H1 (cell line): Measurements from ENCODE around the gene PRMT2. TPM values are rescaled to one million over a fixed set of nuclear protein-coding genes. Genes with fewer than 3 reads are reported as not detected.
A peak's percentile ranks its signal among the peaks of the same experiment; 100 is the strongest.

Source experiments
- CTCF ChIA-PET: fragments of 300-600 bp; sonication (Branson Sonifier 250); formaldehyde crosslinking; loops from one replicate; lab custom pipeline; 2021; ENCODE audit not compliant: partially characterized antibody; lab: Charles Lee
- POLR2A ChIA-PET: fragments of 300-600 bp; sonication (Branson Sonifier 250); formaldehyde crosslinking; loops from one replicate; lab custom pipeline; 2021; ENCODE audit warnings: inconsistent platforms; ENCODE audit not compliant: partially characterized antibody; lab: Charles Lee
- DNase-seq, 2 experiments: peaks; one replicate each; pipeline versions ENCODE4 v3.0.0 to v3.0.0-alpha.2; 2010 to 2022; ENCODE audit warnings: low spot score in 2 of 2, low read depth in 1 of 2, mixed read lengths in 1 of 2
- FAIRE-seq: peaks from 2 replicates; lab custom pipeline; 2011; peaks lifted over from hg19 to GRCh38; lab: Jason Lieb, UNC
- H2AFZ ChIP-seq: 2 replicates; pipeline ENCODE4 v1.8.1; 2012; ENCODE audit warnings: low read length, inconsistent platforms
- H2AK5ac ChIP-seq: 2 replicates; pipeline ENCODE4 v1.6.1; 2013; ENCODE audit warnings: low read depth, low read length
- H2BK120ac ChIP-seq: replicated peaks from 2 replicates; pipeline ENCODE3; 2013; ENCODE audit warnings: low read depth, low read length, inconsistent platforms
- H2BK12ac ChIP-seq: 2 replicates; pipeline ENCODE4 v1.6.1; 2013; ENCODE audit warnings: low read depth, low read length
- H2BK15ac ChIP-seq: 2 replicates; pipeline ENCODE4 v1.6.1; 2013; ENCODE audit warnings: low read length
- H2BK20ac ChIP-seq: 2 replicates; pipeline ENCODE4 v1.6.1; 2013; ENCODE audit warnings: low read length
- H2BK5ac ChIP-seq: 2 replicates; pipeline ENCODE4 v1.6.1; 2013; ENCODE audit warnings: low read depth, low read length
- H3K14ac ChIP-seq: 2 replicates; pipeline ENCODE4 v1.6.1; 2013; ENCODE audit warnings: inconsistent platforms; ENCODE audit not compliant: insufficient read length
- H3K18ac ChIP-seq: 2 replicates; pipeline ENCODE4 v1.6.1; 2013; ENCODE audit warnings: low read length; ENCODE audit errors: extremely low read depth
- H3K23ac ChIP-seq: 2 replicates; pipeline ENCODE4 v1.6.1; 2013; ENCODE audit warnings: inconsistent platforms; ENCODE audit not compliant: insufficient read length
- H3K23me2 ChIP-seq: 2 replicates; pipeline ENCODE4 v1.6.1; 2013; ENCODE audit warnings: low read depth, low read length
- H3K27ac ChIP-seq: 2 replicates; pipeline ENCODE4 v1.6.1; 2011; ENCODE audit warnings: low read depth, low read length, inconsistent platforms
- H3K27me3 ChIP-seq, 4 experiments: replicated peaks in 1 of 4; 1 replicate in 1 of 4; 2 replicates in 3 of 4; pipeline versions ENCODE4 v1.6.1 to v1.8.1; 2011 to 2013; ENCODE audit warnings: low read length in 3 of 4, mild to moderate bottlenecking in 3 of 4, inconsistent platforms in 2 of 4, mixed read lengths in 2 of 4, moderate library complexity in 1 of 4; ENCODE audit not compliant: control insufficient read depth in 3 of 4, insufficient read depth in 3 of 4; ENCODE audit errors: extremely low read depth in 1 of 4
- H3K36me3 ChIP-seq, 4 experiments: 2 replicates each; pipeline versions ENCODE4 v1.6.1 to v1.8.1; 2011 to 2013; ENCODE audit warnings: mild to moderate bottlenecking in 4 of 4, low read length in 3 of 4, moderate library complexity in 2 of 4, control low read depth in 1 of 4, inconsistent platforms in 1 of 4; ENCODE audit not compliant: insufficient read depth in 4 of 4, control insufficient read depth in 2 of 4
- H3K4ac ChIP-seq: replicated peaks from 2 replicates; pipeline ENCODE3; 2013; ENCODE audit warnings: low read length, low read depth, mixed read lengths, inconsistent platforms; ENCODE audit not compliant: insufficient read length
- H3K4me1 ChIP-seq, 4 experiments: replicated peaks in 1 of 4; 1 replicate in 1 of 4; 2 replicates in 3 of 4; pipeline versions ENCODE4 v1.6.1 to v1.8.1; 2011 to 2013; ENCODE audit warnings: low read length in 3 of 4, inconsistent platforms in 2 of 4, mixed read lengths in 1 of 4; ENCODE audit not compliant: insufficient read depth in 4 of 4, control insufficient read depth in 3 of 4
- H3K4me2 ChIP-seq, 2 experiments: 2 replicates each; pipeline versions ENCODE4 v1.6.1 to v1.8.1; 2011 to 2013; ENCODE audit warnings: low read depth in 2 of 2, low read length in 2 of 2, control low read depth in 1 of 2, inconsistent platforms in 1 of 2, mild to moderate bottlenecking in 1 of 2; ENCODE audit not compliant: insufficient read depth in 1 of 2
- H3K4me3 ChIP-seq, 4 experiments: fragments of 200-600, 300-600 bp in 1 of 4; sonication (generic), shearing (Covaris generic), sonication (Bioruptor Twin) in 1 of 4; 2 replicates each; pipeline versions ENCODE4 v1.5.1 to v1.8.1; 2011 to 2016; ENCODE audit warnings: low read length in 4 of 4, low read depth in 3 of 4, control low read depth in 2 of 4, inconsistent platforms in 2 of 4, mild to moderate bottlenecking in 2 of 4, mixed read lengths in 1 of 4, moderate library complexity in 1 of 4; ENCODE audit not compliant: insufficient read depth in 2 of 4; ENCODE audit errors: extremely low read depth in 1 of 4
- H3K56ac ChIP-seq: replicated peaks from 2 replicates; pipeline ENCODE3; 2013; ENCODE audit warnings: low read depth, mild to moderate bottlenecking, mixed read lengths, low read length, inconsistent platforms; ENCODE audit not compliant: insufficient read length
- H3K79me1 ChIP-seq: 2 replicates; pipeline ENCODE4 v1.6.1; 2013; ENCODE audit warnings: low read depth, low read length, control low read depth
- H3K79me2 ChIP-seq, 2 experiments: 2 replicates each; pipeline versions ENCODE4 v1.6.1 to v1.8.1; 2012 to 2013; ENCODE audit warnings: low read length in 2 of 2, mild to moderate bottlenecking in 2 of 2, inconsistent platforms in 1 of 2; ENCODE audit not compliant: insufficient read depth in 2 of 2, control insufficient read depth in 1 of 2
- H3K9ac ChIP-seq, 4 experiments: replicated peaks in 1 of 4; 1 replicate in 1 of 4; 2 replicates in 3 of 4; pipeline versions ENCODE4 v1.6.1 to v1.8.1; 2011 to 2013; ENCODE audit warnings: low read depth in 3 of 4, low read length in 3 of 4, control low read depth in 2 of 4, mild to moderate bottlenecking in 2 of 4, moderate library complexity in 2 of 4, inconsistent platforms in 1 of 4; ENCODE audit errors: extremely low read depth in 1 of 4
- H3K9me3 ChIP-seq, 2 experiments: 2 replicates each; pipeline versions ENCODE4 v1.6.1 to v1.8.1; 2012 to 2013; ENCODE audit warnings: mild to moderate bottlenecking in 2 of 2, moderate library complexity in 2 of 2, control low read depth in 1 of 2, inconsistent platforms in 1 of 2, low read depth in 1 of 2, low read length in 1 of 2, mixed read lengths in 1 of 2; ENCODE audit not compliant: insufficient read depth in 2 of 2
- H4K20me1 ChIP-seq, 2 experiments: replicated peaks in 1 of 2; 2 replicates each; pipeline versions ENCODE3 to v1.8.1; 2011 to 2013; ENCODE audit warnings: inconsistent platforms in 2 of 2, low read length in 2 of 2, mild to moderate bottlenecking in 1 of 2; ENCODE audit not compliant: insufficient read depth in 2 of 2, control insufficient read depth in 1 of 2
- H4K5ac ChIP-seq: 2 replicates; pipeline ENCODE4 v1.6.1; 2013; ENCODE audit warnings: low read length, low read depth, mixed read lengths, inconsistent platforms; ENCODE audit not compliant: insufficient read length
- H4K8ac ChIP-seq: 2 replicates; pipeline ENCODE4 v1.8.0; 2013; ENCODE audit warnings: mild to moderate bottlenecking, moderate library complexity, low read length, inconsistent platforms; ENCODE audit not compliant: insufficient read depth; ENCODE audit errors: extremely low read depth
- H4K91ac ChIP-seq: replicated peaks from 2 replicates; pipeline ENCODE3; 2013; ENCODE audit warnings: low read length, mixed read lengths, inconsistent platforms; ENCODE audit not compliant: insufficient read length
- RBBP5 ChIP-seq: IDR thresholded peaks from 2 replicates; pipeline ENCODE4 v1.7.1; 2012; ENCODE audit warnings: low read depth, mild to moderate bottlenecking, inconsistent platforms, low read length, moderate library complexity, borderline replicate concordance
- WGBS, 2 experiments: shearing (Covaris generic) in 1 of 2; methylation state at CpG; one replicate each; pipeline versions ENCODE4 v1.1.6 to v1.1.7; 2013 to 2015; ENCODE audit warnings: low lambda C conversion rate in 2 of 2, mixed read lengths in 2 of 2, inconsistent platforms in 1 of 2, low coverage in 1 of 2, missing lambda C conversion rate in 1 of 2; ENCODE audit not compliant: insufficient replicate concordance in 2 of 2, insufficient coverage in 1 of 2, insufficient read length in 1 of 2; ENCODE audit errors: extremely low coverage in 1 of 2, missing lambda C conversion rate in 1 of 2; 5-methylcytosine and 5-hydroxymethylcytosine counted together
- polyA plus RNA-seq, 7 experiments: library from polyadenylated mRNA; depleted of rRNA in 3 of 7; stranded (reverse) in 5 of 7; unstranded in 2 of 7; fragments of >200 nt in 5 of 7; fragments of 200-250 nt in 2 of 7; gene quantifications; 1 replicate in 5 of 7; 2 replicates in 1 of 7; 4 replicates in 1 of 7; pipeline versions ENCODE4 v1.2.1 to v1.2.3, GENCODE V29; 2011 to 2013; ENCODE audit warnings: missing spikeins in 2 of 7, mixed read lengths in 2 of 7
- total RNA-seq: library from RNA; stranded (reverse); fragmentation: NEBNext Ultra II Directional; extraction: Animal tissue kit (Norgen Biotek cat#: 25700); gene quantifications from 2 replicates; pipeline ENCODE4 v1.2.1, GENCODE V29; 2021
- TF ChIP-seq, protein P1 (sequence below): IDR thresholded peaks from 2 replicates; pipeline ENCODE4 v1.6.1; 2011; ENCODE audit warnings: low read length, improper control_type of control experiment

The PRMT2 gene
- total and polyA plus RNA-seq, 2 of the 8 experiments (the other 6 are each of a cell fraction or from before 2014, with no cell fraction given): 45.8 to 59.2 TPM

DNA sequence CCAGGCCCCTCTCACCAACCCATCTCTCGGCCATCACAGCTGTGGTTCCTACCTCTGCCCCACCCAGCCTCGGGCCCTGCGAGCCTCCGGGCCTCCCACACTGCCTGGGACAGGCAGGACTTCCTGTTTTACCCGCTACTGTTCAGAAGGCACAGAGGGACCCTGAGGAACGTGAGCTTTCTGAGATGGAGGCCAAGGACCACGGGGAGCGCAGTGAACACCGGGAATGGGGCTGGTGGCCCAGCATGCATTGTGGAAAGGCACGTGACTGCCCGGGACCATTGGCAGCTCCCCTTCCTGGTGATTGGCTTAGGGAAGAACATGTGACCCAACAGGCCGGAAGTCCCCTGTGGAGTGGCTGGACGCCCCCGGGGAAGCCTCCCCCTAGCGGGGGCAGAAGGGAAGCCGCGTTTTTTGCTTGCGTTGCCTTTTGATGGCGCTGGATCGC, 37.6 kb upstream of the PRMT2 start:
- POLR2A ChIA-PET: interaction anchor here (1.2 kb wide), 1 partner anchor 10 kb away, joined by 3 read pairs; no protein-coding TSS in a partner anchor
- Histone ChIP-seq H3K9ac (no peak overlapping the region), H3K23ac (no peak overlapping the region), H3K79me1 (no peaks in the 10 kb centered on the region), H2BK5ac (no peak overlapping the region), H4K5ac (no peak overlapping the region), H3K4me1 (no peaks in the 10 kb centered on the region; a peak in 3 of 7 replicates), H2AFZ (no peak overlapping the region), H3K18ac (no peak overlapping the region), H3K23me2 (no peaks in the 10 kb centered on the region), H3K4ac (no peak overlapping the region), H3K56ac (no peak overlapping the region), H2BK12ac (no peak overlapping the region), H4K20me1 (no peaks in the 10 kb centered on the region), H2BK120ac (no peak overlapping the region), H3K9me3 (no peaks in the 10 kb centered on the region), H3K14ac (no peak overlapping the region), H3K79me2 (no peaks in the 10 kb centered on the region), H2BK20ac (no peak overlapping the region), H3K27ac (no peak overlapping the region), H3K27me3 (no peaks in the 10 kb centered on the region), H3K4me3 (no peak overlapping the region), H2BK15ac (no peak overlapping the region), H3K4me2 (no peak overlapping the region), H4K8ac (0 out of 2 replicates have a peak overlapping the region, but pooled peaks have one; percentile 53), H2AK5ac (no peak overlapping the region), H4K91ac (no peak overlapping the region), H3K36me3 (no peaks in the 10 kb centered on the region)
- 89% methylated on average over 20 of the region's 20 CpGs; no CpG with 5 or more reads in 1 of the 2 experiments for WGBS, 2 experiments
- CTCF ChIA-PET: interaction anchor here (0.9 kb wide), 1 partner anchor 17 kb away, joined by 3 read pairs; no protein-coding TSS in a partner anchor
- FAIRE-seq (no peak), DNase-seq (no peak)
- TF ChIP-seq, protein P1, sequence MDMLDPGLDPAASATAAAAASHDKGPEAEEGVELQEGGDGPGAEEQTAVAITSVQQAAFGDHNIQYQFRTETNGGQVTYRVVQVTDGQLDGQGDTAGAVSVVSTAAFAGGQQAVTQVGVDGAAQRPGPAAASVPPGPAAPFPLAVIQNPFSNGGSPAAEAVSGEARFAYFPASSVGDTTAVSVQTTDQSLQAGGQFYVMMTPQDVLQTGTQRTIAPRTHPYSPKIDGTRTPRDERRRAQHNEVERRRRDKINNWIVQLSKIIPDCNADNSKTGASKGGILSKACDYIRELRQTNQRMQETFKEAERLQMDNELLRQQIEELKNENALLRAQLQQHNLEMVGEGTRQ: peak; percentile 61
- TF ChIP-seq RBBP5: no peak
